ENCODE data around the gene CENPU. TPM values are rescaled to one million over a fixed set of nuclear protein-coding genes. Genes with fewer than 3 reads are reported as not detected.

The CENPU gene
- total RNA-seq, 1 donor from 2014 or later, result 25.4 TPM

- Mint-ChIP-seq H3K4me3 (no peak overlapping the region), H3K27me3 (ENCODE audit: low read depth) (no peaks in the 10 kb centered on the region), H3K9me3 (peaks cover 3% of the 10 kb centered on the region), H3K4me1 (no peaks in the 10 kb centered on the region), H3K36me3 (peaks cover 20% of the 10 kb centered on the region), H3K27ac (no peak overlapping the region)
- TF ChIP-seq CTCF (IDR thresholded peaks at IDR 0.05; ENCODE audit: unreplicated experiment), result no peak
- no peak for DNase-seq (ENCODE audit: low spot score in 2 of 2, unreplicated experiment in 2 of 2)
Observed at GRCh38 chr4:184681916-184682315, 52.0 kb downstream of the CENPU start.

GRCh38 chr4:184680698-184681097 lies 53.2 kb downstream of the CENPU start:
- peaks cover 15% of the 10 kb centered on the region for H3K36me3 Mint-ChIP-seq
- no peak overlapping the region for H3K4me3 Mint-ChIP-seq
- H3K27me3 Mint-ChIP-seq (ENCODE audit: low read depth), result no peaks in the 10 kb centered on the region
- DNase-seq (ENCODE audit: low spot score in 2 of 2, unreplicated experiment in 2 of 2), result no peak
- no peak overlapping the region for H3K27ac Mint-ChIP-seq
- no peak for TF ChIP-seq CTCF (IDR thresholded peaks at IDR 0.05; ENCODE audit: unreplicated experiment)
- no peaks in the 10 kb centered on the region for H3K4me1 Mint-ChIP-seq
- peaks cover 3% of the 10 kb centered on the region for H3K9me3 Mint-ChIP-seq

GRCh38 chr4:184675821-184676492 lies 57.9 kb downstream of the CENPU start:
- peaks cover 3% of the 10 kb centered on the region for H3K9me3 Mint-ChIP-seq
- H3K36me3 Mint-ChIP-seq, result peaks cover 29% of the 10 kb centered on the region
- TF ChIP-seq CTCF (IDR thresholded peaks at IDR 0.05; ENCODE audit: unreplicated experiment), result no peak
- DNase-seq (ENCODE audit: low spot score in 2 of 2, unreplicated experiment in 2 of 2), result no peak
- H3K4me3 Mint-ChIP-seq, result no peak overlapping the region
- H3K27me3 Mint-ChIP-seq (ENCODE audit: low read depth), result no peaks in the 10 kb centered on the region
- H3K4me1 Mint-ChIP-seq, result no peaks in the 10 kb centered on the region
- no peak overlapping the region for H3K27ac Mint-ChIP-seq

GRCh38 chr4:184675018-184675417 lies 58.9 kb downstream of the CENPU start:
- Mint-ChIP-seq H3K36me3 (peaks cover 24% of the 10 kb centered on the region), H3K27ac (no peak overlapping the region), H3K27me3 (ENCODE audit: low read depth) (no peaks in the 10 kb centered on the region), H3K9me3 (peaks cover 3% of the 10 kb centered on the region), H3K4me3 (no peak overlapping the region), H3K4me1 (no peaks in the 10 kb centered on the region)
- TF ChIP-seq CTCF (IDR thresholded peaks at IDR 0.05; ENCODE audit: unreplicated experiment), result no peak
- no peak for DNase-seq (ENCODE audit: low spot score in 2 of 2, unreplicated experiment in 2 of 2)

- H3K27me3 Mint-ChIP-seq (ENCODE audit: low read depth), result no peaks in the 10 kb centered on the region
- no peaks in the 10 kb centered on the region for H3K9me3 Mint-ChIP-seq
- DNase-seq (ENCODE audit: low spot score in 2 of 2, unreplicated experiment in 2 of 2), result no peak
- H3K27ac Mint-ChIP-seq, result no peak overlapping the region
- no peak overlapping the region for H3K4me3 Mint-ChIP-seq
- TF ChIP-seq CTCF (IDR thresholded peaks at IDR 0.05; ENCODE audit: unreplicated experiment), result no peak
- no peaks in the 10 kb centered on the region for H3K4me1 Mint-ChIP-seq
- H3K36me3 Mint-ChIP-seq, result peaks cover 19% of the 10 kb centered on the region
Observed at GRCh38 chr4:184674011-184674410, 59.9 kb downstream of the CENPU start.

Data from mesothelial cell of epicardium (in vitro differentiated cells).